ENCODE measurements around the gene ATP2A3.

The ATP2A3 gene

DNA sequence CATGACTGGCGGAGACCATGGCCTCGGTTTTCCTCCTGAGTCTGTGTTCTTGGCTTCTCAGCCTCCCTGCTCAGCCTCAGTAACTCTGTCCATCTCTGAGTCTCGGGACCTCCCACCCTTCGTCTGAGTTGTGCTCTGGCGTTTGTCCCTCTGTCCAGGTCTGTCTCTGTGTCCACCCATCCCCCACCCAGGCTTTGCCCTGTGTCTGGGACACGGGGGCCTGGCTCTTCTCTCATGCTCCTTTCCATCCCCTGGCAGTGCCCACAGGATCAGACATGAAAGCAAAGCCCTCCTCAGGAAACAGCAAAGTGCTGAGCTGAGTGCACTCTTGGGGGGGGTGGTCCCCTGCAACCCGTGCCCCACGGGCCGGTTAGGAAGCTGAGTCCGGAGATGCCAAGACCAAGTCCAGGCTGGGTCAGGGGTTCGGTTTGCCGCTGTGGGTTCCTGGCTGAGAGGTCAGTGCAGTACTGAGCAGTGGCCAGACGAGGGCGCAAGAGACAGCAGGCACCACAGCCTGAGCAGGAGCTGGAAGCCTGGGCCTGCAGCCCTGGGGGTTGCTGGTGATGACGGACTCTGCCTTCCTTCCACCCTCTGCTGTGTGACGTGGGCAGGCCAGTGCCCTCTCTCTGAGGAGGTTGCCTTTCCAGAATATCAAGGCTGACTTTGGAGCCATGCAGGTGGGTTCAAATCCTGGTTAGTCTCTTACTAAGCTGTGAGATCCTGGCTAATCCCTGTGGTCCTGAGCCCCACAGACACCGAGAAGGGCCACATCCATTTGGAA is 50.5 kb downstream of the ATP2A3 start:
- H3K4me3 ChIP-seq (ENCODE audit: insufficient read depth, low read depth, low read length, poor library complexity, severe bottlenecking), result no peak overlapping the region

DNA sequence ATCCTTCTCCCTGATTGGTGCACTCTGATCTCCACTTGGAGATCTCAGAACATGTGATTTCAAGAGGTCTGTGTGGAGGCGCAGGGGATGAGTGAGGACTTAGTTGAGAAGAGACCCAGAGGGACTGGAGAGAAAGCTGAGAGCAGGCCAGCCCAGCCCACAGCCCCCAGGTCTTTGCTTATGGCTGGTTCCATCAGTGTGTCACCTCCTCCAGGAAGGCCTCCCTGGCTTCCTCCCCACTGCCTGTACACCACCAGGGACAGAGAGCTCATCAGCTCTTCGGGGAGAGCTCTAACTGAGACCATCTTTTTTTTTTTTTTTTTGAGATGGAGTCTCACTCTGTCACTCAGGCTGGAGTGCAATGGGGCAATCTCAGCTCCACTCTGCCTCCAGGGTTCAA is 51.4 kb downstream of the ATP2A3 start:
- no peak overlapping the region for H3K27ac ChIP-seq (ENCODE audit: insufficient read depth, low read length, poor library complexity, severe bottlenecking)
- no peaks in the 10 kb centered on the region for H3K9me3 ChIP-seq (ENCODE audit: control insufficient read depth, low read length)
- peaks cover 28% of the 10 kb centered on the region for H3K4me1 ChIP-seq (ENCODE audit: control insufficient read depth, insufficient read depth, low read length, poor library complexity, severe bottlenecking)
- no peak for DNase-seq
- H3K4me3 ChIP-seq (ENCODE audit: insufficient read depth, low read depth, low read length, poor library complexity, severe bottlenecking), result no peak overlapping the region
- no peaks in the 10 kb centered on the region for H3K36me3 ChIP-seq (ENCODE audit: control insufficient read depth, insufficient read depth, low read length)
- no peaks in the 10 kb centered on the region for H3K27me3 ChIP-seq (replicated peaks; ENCODE audit: control insufficient read depth, insufficient read depth, low read length, poor library complexity, severe bottlenecking)

More for the DNA sequence above, 50.5 kb downstream of the ATP2A3 start:
- Histone ChIP-seq H3K27me3 (replicated peaks; ENCODE audit: control insufficient read depth, insufficient read depth, low read length, poor library complexity, severe bottlenecking) (no peaks in the 10 kb centered on the region), H3K9me3 (ENCODE audit: control insufficient read depth, low read length) (no peaks in the 10 kb centered on the region), H3K27ac (ENCODE audit: insufficient read depth, low read length, poor library complexity, severe bottlenecking) (no peak overlapping the region), H3K36me3 (ENCODE audit: control insufficient read depth, insufficient read depth, low read length) (no peaks in the 10 kb centered on the region), H3K4me1 (ENCODE audit: control insufficient read depth, insufficient read depth, low read length, poor library complexity, severe bottlenecking) (peaks cover 28% of the 10 kb centered on the region)
- DNase-seq, result peak; percentile 56 to 69 (median 60)

DNA sequence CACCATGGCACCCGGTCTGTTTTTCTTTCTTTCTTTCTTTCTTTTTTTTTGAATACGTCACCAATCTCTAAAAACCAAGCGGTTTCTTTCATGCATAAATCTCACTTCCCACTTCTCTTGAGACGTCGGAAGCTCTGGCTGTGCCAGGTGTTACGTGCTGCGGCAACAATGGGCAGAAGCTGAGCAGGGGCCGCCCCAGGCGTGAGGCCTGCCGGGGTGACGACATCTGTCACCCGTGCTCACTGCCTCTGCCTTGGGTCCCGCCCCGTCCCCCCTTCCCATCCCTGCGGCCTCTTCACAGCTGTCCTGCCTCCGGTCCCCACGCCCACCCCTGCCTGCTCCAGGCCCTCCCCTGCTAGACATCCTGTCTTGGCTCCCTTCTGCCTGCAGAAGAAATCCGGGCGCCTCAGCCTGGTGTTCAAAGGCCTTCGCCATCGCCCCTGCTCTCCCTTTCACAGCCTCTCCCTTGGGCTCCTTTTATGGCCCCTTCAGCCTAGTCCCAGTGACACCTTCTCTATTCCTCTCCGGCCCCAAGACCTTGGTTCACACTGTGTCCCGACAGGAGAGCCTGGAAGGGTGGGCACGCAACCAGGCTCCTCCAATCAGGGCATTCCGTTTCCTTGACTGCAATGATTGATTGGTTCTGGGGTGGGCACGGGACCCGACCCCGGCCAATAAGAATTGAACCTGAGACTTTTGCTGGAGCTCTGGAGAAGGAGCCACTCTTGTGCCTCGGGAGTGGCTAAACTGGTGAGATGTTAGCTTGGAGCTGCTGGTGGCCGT is 52.8 kb downstream of the ATP2A3 start:
- peak overlapping the region; percentile 51 for H3K27ac ChIP-seq (ENCODE audit: insufficient read depth, low read length, poor library complexity, severe bottlenecking)
- H3K27me3 ChIP-seq (replicated peaks; ENCODE audit: control insufficient read depth, insufficient read depth, low read length, poor library complexity, severe bottlenecking), result no peaks in the 10 kb centered on the region
- H3K9me3 ChIP-seq (ENCODE audit: control insufficient read depth, low read length), result no peaks in the 10 kb centered on the region
- no peak overlapping the region for H3K4me3 ChIP-seq (ENCODE audit: insufficient read depth, low read depth, low read length, poor library complexity, severe bottlenecking)
- H3K36me3 ChIP-seq (ENCODE audit: control insufficient read depth, insufficient read depth, low read length), result no peaks in the 10 kb centered on the region
- DNase-seq, result peak; percentile 38 to 61 (median 61)
- peaks cover 20% of the 10 kb centered on the region for H3K4me1 ChIP-seq (ENCODE audit: control insufficient read depth, insufficient read depth, low read length, poor library complexity, severe bottlenecking)

DNA sequence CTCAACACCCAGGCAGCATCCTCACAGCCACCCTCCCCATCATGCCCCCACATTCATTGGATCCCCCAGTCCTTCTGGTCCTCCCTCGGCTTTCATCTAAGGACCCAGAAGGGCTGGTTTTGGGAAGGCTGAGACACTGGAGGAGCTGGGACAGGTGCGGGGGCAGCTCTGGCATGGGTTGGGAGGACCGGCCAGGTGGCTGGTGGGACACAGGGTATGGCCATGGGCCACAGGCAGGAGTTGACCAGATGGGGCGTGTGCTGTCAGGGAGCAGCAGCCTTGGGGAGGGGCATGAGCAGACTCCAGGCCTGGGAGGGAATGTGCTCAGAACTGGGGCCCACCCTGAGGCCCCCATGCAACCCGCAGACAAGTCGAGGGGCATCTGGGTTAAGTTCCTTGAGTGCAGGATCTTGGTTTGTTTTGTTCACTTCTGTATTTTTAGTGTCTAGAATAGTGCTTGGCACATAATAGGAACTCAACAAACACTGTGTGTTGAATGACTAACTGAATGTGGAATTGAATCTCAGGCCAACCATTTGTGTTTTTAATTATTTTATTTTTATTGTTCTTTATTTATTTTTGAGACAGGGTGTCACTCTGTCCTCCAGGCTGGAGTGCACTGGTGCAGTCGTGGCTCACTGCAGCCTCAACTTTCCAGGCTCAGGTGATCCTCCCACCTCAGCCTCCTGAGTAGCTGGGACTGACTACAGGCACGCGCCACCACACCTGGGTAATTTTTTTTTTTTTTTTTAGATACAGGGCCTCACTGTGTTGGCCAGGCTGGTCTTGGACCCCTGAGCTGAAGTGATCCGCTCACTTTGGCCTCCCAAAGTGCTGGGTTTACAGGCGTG is 53.6 kb downstream of the ATP2A3 start:
- no peak overlapping the region for H3K4me3 ChIP-seq (ENCODE audit: insufficient read depth, low read depth, low read length, poor library complexity, severe bottlenecking)
- H3K9me3 ChIP-seq (ENCODE audit: control insufficient read depth, low read length), result no peaks in the 10 kb centered on the region
- H3K4me1 ChIP-seq (ENCODE audit: control insufficient read depth, insufficient read depth, low read length, poor library complexity, severe bottlenecking), result peaks cover 12% of the 10 kb centered on the region
- peak overlapping the region; percentile 49 for H3K27ac ChIP-seq (ENCODE audit: insufficient read depth, low read length, poor library complexity, severe bottlenecking)
- no peak for DNase-seq
- no peaks in the 10 kb centered on the region for H3K27me3 ChIP-seq (replicated peaks; ENCODE audit: control insufficient read depth, insufficient read depth, low read length, poor library complexity, severe bottlenecking)
- no peaks in the 10 kb centered on the region for H3K36me3 ChIP-seq (ENCODE audit: control insufficient read depth, insufficient read depth, low read length)

DNA sequence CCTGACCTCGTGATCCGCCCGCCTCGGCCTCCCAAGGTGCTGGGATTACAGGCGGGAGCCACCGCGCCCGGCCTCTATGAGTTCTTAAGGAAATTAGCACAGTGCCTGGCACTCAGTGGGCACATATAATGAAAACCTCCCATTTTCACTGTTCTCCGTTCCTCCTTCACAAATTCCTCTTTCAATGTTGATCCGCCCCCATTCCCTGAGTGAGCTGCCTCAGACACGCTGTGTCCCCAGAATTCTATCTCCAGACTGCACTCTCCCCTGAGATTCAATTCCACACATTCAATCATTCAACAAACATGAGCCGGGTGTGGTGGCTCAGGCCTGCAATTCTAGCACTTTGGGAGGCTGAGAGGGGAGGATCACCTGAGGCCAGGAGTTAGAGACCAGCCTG is 55.0 kb downstream of the ATP2A3 start:
- H3K4me1 ChIP-seq (ENCODE audit: control insufficient read depth, insufficient read depth, low read length, poor library complexity, severe bottlenecking), result peaks cover 9% of the 10 kb centered on the region
- no peaks in the 10 kb centered on the region for H3K9me3 ChIP-seq (ENCODE audit: control insufficient read depth, low read length)
- no peaks in the 10 kb centered on the region for H3K27me3 ChIP-seq (replicated peaks; ENCODE audit: control insufficient read depth, insufficient read depth, low read length, poor library complexity, severe bottlenecking)
- no peaks in the 10 kb centered on the region for H3K36me3 ChIP-seq (ENCODE audit: control insufficient read depth, insufficient read depth, low read length)
- DNase-seq, result no peak
- H3K27ac ChIP-seq (ENCODE audit: insufficient read depth, low read length, poor library complexity, severe bottlenecking), result no peak overlapping the region
- no peak overlapping the region for H3K4me3 ChIP-seq (ENCODE audit: insufficient read depth, low read depth, low read length, poor library complexity, severe bottlenecking)

DNA sequence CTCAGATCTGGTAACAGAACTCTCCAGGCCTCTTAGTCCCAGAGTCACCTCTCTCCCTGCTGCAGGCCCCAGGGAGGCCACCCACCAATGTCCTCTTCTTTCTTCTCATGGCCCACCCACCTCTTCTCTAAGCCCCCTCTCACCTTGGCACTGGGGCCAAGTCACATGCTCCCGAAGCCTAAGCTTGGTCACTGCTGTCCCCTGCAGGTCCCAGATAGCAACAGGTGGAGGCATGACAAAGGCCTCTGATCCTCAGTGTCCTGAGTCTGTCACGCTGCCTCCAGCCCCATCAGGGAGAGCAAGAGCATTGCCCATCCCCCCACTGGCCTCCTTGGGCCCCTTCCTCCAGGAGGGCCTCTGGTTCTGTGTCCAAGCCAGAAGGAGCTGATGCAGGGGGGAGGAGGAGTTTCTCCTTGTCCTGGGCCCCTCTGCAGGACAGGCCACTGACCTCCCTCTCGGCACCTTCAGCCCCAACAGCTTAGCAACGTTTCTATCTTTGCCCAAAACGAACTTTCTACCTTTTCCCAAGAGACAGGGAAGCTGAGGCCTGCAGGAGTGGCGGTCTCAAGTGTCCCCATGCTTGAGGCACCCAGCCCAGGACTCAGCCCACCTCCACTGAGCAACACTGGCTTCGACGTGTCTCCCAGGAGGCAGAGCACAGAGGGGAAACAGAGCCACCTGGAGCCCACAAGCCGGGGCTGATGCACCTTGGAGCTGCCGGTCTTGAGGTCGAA is 56.6 kb downstream of the ATP2A3 start:
- H3K36me3 ChIP-seq (ENCODE audit: control insufficient read depth, insufficient read depth, low read length), result no peaks in the 10 kb centered on the region
- no peak overlapping the region for H3K4me3 ChIP-seq (ENCODE audit: insufficient read depth, low read depth, low read length, poor library complexity, severe bottlenecking)
- no peak overlapping the region for H3K27ac ChIP-seq (ENCODE audit: insufficient read depth, low read length, poor library complexity, severe bottlenecking)
- no peak for DNase-seq
- no peaks in the 10 kb centered on the region for H3K9me3 ChIP-seq (ENCODE audit: control insufficient read depth, low read length)
- H3K27me3 ChIP-seq (replicated peaks; ENCODE audit: control insufficient read depth, insufficient read depth, low read length, poor library complexity, severe bottlenecking), result no peaks in the 10 kb centered on the region
- H3K4me1 ChIP-seq (ENCODE audit: control insufficient read depth, insufficient read depth, low read length, poor library complexity, severe bottlenecking), result no peaks in the 10 kb centered on the region

DNA sequence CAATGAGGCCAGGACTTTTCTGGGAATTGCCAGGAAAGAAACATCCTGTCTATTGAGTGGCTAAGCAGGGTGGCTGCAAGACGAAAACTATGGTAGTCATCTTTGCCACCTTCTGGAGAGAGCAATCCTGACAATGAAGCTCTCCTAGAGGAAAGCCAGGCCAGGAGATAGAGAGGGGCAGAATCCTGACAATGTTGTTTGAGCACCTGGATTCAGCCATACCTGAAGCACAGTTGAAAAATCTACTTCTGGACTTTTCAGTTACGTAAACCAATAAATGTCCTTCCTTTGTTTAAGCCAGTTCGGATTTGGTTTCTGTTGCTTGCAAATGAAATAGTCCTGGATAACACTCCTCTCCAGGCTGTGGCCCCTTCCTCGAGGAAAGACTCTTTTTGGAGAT is 57.4 kb downstream of the ATP2A3 start:
- Histone ChIP-seq H3K9me3 (ENCODE audit: control insufficient read depth, low read length) (no peaks in the 10 kb centered on the region), H3K4me3 (ENCODE audit: insufficient read depth, low read depth, low read length, poor library complexity, severe bottlenecking) (no peak overlapping the region), H3K27ac (ENCODE audit: insufficient read depth, low read length, poor library complexity, severe bottlenecking) (no peak overlapping the region), H3K4me1 (ENCODE audit: control insufficient read depth, insufficient read depth, low read length, poor library complexity, severe bottlenecking) (no peaks in the 10 kb centered on the region), H3K36me3 (ENCODE audit: control insufficient read depth, insufficient read depth, low read length) (no peaks in the 10 kb centered on the region), H3K27me3 (replicated peaks; ENCODE audit: control insufficient read depth, insufficient read depth, low read length, poor library complexity, severe bottlenecking) (no peaks in the 10 kb centered on the region)
- DNase-seq, result no peak

DNA sequence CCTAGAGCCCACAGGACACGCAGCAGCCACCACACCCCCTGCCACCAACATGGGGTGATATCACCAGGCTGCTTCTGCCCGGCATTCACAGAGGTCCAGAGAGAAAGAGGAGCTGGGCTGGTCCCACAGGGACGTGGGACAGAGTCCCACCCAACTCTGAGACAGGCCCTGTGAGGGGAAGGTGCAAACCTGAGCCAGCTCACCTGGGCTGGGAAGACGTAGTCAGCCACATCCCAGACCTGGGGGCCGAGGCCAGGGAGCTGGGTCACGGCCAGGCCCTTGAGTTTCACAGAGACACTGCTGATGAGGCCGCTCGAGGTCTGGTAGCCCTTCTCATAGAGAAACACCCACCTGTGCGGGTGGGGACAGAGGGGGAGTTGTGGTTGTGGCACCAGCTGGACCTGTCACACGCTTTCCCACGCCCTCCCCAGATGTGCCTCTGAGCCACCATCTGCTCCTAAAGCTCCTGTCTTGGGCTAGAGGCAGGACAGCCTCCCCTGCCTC is 59.2 kb downstream of the ATP2A3 start:
- H3K27me3 ChIP-seq (replicated peaks; ENCODE audit: control insufficient read depth, insufficient read depth, low read length, poor library complexity, severe bottlenecking), result no peaks in the 10 kb centered on the region
- no peaks in the 10 kb centered on the region for H3K9me3 ChIP-seq (ENCODE audit: control insufficient read depth, low read length)
- H3K27ac ChIP-seq (ENCODE audit: insufficient read depth, low read length, poor library complexity, severe bottlenecking), result no peak overlapping the region
- no peak overlapping the region for H3K4me3 ChIP-seq (ENCODE audit: insufficient read depth, low read depth, low read length, poor library complexity, severe bottlenecking)
- H3K36me3 ChIP-seq (ENCODE audit: control insufficient read depth, insufficient read depth, low read length), result no peaks in the 10 kb centered on the region
- H3K4me1 ChIP-seq (ENCODE audit: control insufficient read depth, insufficient read depth, low read length, poor library complexity, severe bottlenecking), result no peaks in the 10 kb centered on the region
- no peak for DNase-seq

DNA sequence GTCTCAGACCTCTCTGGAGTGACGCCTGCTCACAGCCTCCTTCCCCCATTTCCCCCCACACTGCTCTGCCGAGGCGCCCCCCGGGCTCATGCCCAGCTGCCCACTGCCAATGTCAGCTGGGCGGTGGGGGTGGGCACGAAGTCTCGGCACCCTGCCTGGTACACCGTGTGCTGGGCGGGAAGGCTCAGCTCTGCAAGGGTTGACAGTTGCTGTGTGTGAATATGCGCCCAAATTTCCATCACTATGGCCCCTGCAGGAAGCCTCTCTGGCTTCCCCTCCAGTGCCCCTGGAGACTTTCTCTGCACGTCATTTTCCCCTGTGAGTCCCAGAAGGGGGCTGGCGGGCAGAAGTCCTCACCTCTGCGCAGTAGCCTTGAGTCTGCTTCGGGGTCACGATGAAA is 59.7 kb downstream of the ATP2A3 start:
- DNase-seq, result no peak
- Histone ChIP-seq H3K4me1 (ENCODE audit: control insufficient read depth, insufficient read depth, low read length, poor library complexity, severe bottlenecking) (no peaks in the 10 kb centered on the region), H3K4me3 (ENCODE audit: insufficient read depth, low read depth, low read length, poor library complexity, severe bottlenecking) (no peak overlapping the region), H3K27me3 (replicated peaks; ENCODE audit: control insufficient read depth, insufficient read depth, low read length, poor library complexity, severe bottlenecking) (no peaks in the 10 kb centered on the region), H3K9me3 (ENCODE audit: control insufficient read depth, low read length) (no peaks in the 10 kb centered on the region), H3K27ac (ENCODE audit: insufficient read depth, low read length, poor library complexity, severe bottlenecking) (no peak overlapping the region), H3K36me3 (ENCODE audit: control insufficient read depth, insufficient read depth, low read length) (no peaks in the 10 kb centered on the region)

Measured in effector memory CD4-positive, alpha-beta T cell (primary cell).